GM12874 (cell line): ENCODE results near the gene KCTD15.

Experiments used
- CTCF ChIP-seq: IDR thresholded peaks from 2 replicates; pipeline ENCODE4 v1.5.1; 2011; ENCODE audit warnings: low read depth, mild to moderate bottlenecking, control low read depth, low read length, moderate library complexity; ENCODE audit not compliant: insufficient read depth

Gene KCTD15

GRCh38 chr19:33819880-33820781 is 23.5 kb downstream of the KCTD15 start:
- TF ChIP-seq CTCF: no peak

- TF ChIP-seq CTCF: no peak
Measured at GRCh38 chr19:33821871-33822270, 25.2 kb downstream of the KCTD15 start.

- no peak for TF ChIP-seq CTCF
Measured at GRCh38 chr19:33823341-33823740, 26.7 kb downstream of the KCTD15 start.

- TF ChIP-seq CTCF: no peak
Measured at GRCh38 chr19:33825556-33825955, 28.9 kb downstream of the KCTD15 start.

GRCh38 chr19:33826521-33826920 is 29.9 kb downstream of the KCTD15 start:
- no peak for TF ChIP-seq CTCF

- no peak for TF ChIP-seq CTCF
Measured at GRCh38 chr19:33828266-33829075, 31.8 kb downstream of the KCTD15 start.

- no peak for TF ChIP-seq CTCF
Measured at GRCh38 chr19:33830264-33830663, 33.6 kb downstream of the KCTD15 start.
